WERI-Rb-1 (cell line): ENCODE results near the gene TEKTIP1.
A peak's percentile ranks its signal among the peaks of the same experiment; 100 is the strongest.

Experiments
- DNase-seq: peaks from one replicate; pipeline ENCODE4 v3.0.0-alpha.2; 2020
- H3K27ac ChIP-seq: fragments of 250-450 bp; sonication (Bioruptor Pico); 2 replicates; pipeline ENCODE4 v1.5.1; 2020; ENCODE audit warnings: mild to moderate bottlenecking, moderate library complexity
- H3K27me3 ChIP-seq: fragments of 250-450 bp; sonication (Bioruptor Pico); 2 replicates; pipeline ENCODE4 v1.5.1; 2021; ENCODE audit warnings: mild to moderate bottlenecking, low read depth, moderate library complexity; ENCODE audit not compliant: insufficient read depth, severe bottlenecking
- H3K36me3 ChIP-seq: fragments of 250-450 bp; sonication (Bioruptor Pico); 2 replicates; pipeline ENCODE4 v1.5.1; 2020; ENCODE audit warnings: mild to moderate bottlenecking, moderate library complexity
- H3K4me3 ChIP-seq: 2 replicates; pipeline ENCODE4 v1.5.1; 2011; ENCODE audit warnings: low read depth, mild to moderate bottlenecking, control low read depth, low read length
- H3K9me3 ChIP-seq: fragments of 250-450 bp; sonication (Bioruptor Pico); 2 replicates; pipeline ENCODE4 v1.5.1; 2021; ENCODE audit warnings: mild to moderate bottlenecking, moderate library complexity; ENCODE audit not compliant: severe bottlenecking
- CTCF ChIP-seq: IDR thresholded peaks from 2 replicates; pipeline ENCODE4 v1.5.1; 2011; ENCODE audit warnings: low read depth, mild to moderate bottlenecking, control low read depth, inconsistent platforms, low read length

The TEKTIP1 gene

GRCh38 chr19:3534375-3535234, 4.4 kb upstream of the TEKTIP1 start:
- no peak for DNase-seq
- H3K9me3 ChIP-seq: no peaks in the 10 kb centered on the region
- no peak for TF ChIP-seq CTCF
- H3K36me3 ChIP-seq: peaks cover 76% of the 10 kb centered on the region
- H3K4me3 ChIP-seq: no peak overlapping the region
- H3K27ac ChIP-seq: no peak overlapping the region
- no peaks in the 10 kb centered on the region for H3K27me3 ChIP-seq

- Histone ChIP-seq H3K27me3 (no peaks in the 10 kb centered on the region), H3K27ac (no peak overlapping the region), H3K4me3 (no peak overlapping the region), H3K36me3 (peaks cover 78% of the 10 kb centered on the region), H3K9me3 (no peaks in the 10 kb centered on the region)
- no peak for DNase-seq
- TF ChIP-seq CTCF: no peak
These were observed 3.8 kb upstream of the TEKTIP1 start for GRCh38 chr19:3535235-3535535.

- Histone ChIP-seq H3K4me3 (no peak overlapping the region), H3K36me3 (peaks cover 77% of the 10 kb centered on the region), H3K27ac (no peak overlapping the region), H3K27me3 (no peaks in the 10 kb centered on the region), H3K9me3 (no peaks in the 10 kb centered on the region)
- no peak for TF ChIP-seq CTCF
- DNase-seq: no peak
These were observed 3.4 kb upstream of the TEKTIP1 start for GRCh38 chr19:3535563-3535965.

GRCh38 chr19:3535981-3536380, 3.0 kb upstream of the TEKTIP1 start:
- H3K36me3 ChIP-seq: peaks cover 73% of the 10 kb centered on the region
- no peak overlapping the region for H3K4me3 ChIP-seq
- no peak for TF ChIP-seq CTCF

GRCh38 chr19:3536429-3537100, 2.4 kb upstream of the TEKTIP1 start:
- Histone ChIP-seq H3K36me3 (peaks cover 67% of the 10 kb centered on the region), H3K4me3 (no peak overlapping the region), H3K27me3 (no peaks in the 10 kb centered on the region), H3K27ac (peak overlapping the region; percentile 16; the same call in 1 of the 2 replicates), H3K9me3 (no peaks in the 10 kb centered on the region)
- DNase-seq: no peak
- TF ChIP-seq CTCF: no peak

More at GRCh38 chr19:3535981-3536380, 3.0 kb upstream of the TEKTIP1 start:
- Histone ChIP-seq H3K27me3 (no peaks in the 10 kb centered on the region), H3K9me3 (no peaks in the 10 kb centered on the region), H3K27ac (no peak overlapping the region)
- DNase-seq: no peak
